Activated gamma-delta T cell (primary cell): ENCODE measurements around the gene COL20A1.
"Not testable (repeated sequence)": the region's sequence is repeated elsewhere in the genome, so short reads cannot be mapped to it uniquely, and the experiment has no call there.

Source experiments
- DNase-seq: peaks from one replicate; lab custom pipeline; 2025; lab: John Stamatoyannopoulos, UW

Gene COL20A1

DNA sequence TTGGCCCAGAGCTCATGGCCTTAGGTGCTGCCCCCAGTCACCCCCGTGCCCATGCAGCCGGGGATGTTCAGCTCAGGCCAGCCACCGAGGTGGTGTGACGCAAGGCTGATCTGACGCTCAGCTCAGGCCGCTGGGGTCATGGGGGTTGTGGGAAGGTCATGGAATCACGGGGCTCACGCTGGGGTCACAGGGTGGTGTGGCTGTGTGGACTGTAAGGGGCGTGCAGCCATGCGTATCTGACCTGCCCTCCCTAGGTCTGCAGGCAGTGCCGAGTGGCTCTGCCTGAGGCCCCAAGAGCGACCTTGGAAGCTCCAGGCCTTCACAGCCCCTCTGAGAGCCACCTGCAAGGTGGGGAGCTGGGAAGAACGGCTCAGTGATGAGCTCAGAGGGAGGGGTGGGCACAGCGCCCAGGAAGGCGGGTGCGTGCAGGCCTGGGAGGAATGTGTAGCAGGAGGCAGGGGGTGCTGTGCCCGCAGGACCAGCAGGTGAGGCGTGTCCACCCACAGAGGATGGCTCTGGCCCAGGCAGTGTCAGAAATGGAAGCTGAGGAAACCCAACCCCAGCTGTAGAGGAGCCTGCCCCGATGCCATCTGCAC, 40.4 kb downstream of the COL20A1 start:
- no peak for DNase-seq

DNA sequence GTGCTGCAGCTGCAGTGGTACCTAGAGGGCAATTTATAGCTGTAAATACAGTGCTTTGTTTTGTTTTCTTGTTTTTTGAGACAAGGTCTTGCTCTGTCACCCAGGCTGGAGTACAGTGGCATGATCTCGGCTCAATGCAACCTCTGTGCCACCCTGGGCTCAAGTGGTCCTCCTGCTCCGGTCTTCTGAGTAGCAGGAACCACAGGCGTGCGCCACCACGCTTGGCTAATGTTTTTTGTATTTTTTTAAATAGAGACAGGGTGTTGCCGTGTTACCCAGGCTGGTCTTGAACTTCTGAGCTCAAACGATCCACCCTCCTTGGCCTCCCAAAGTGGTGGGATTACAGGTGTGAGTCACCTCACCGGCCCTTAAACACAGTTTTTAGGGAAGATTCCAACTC, 41.4 kb downstream of the COL20A1 start:
- DNase-seq = no peak

DNA sequence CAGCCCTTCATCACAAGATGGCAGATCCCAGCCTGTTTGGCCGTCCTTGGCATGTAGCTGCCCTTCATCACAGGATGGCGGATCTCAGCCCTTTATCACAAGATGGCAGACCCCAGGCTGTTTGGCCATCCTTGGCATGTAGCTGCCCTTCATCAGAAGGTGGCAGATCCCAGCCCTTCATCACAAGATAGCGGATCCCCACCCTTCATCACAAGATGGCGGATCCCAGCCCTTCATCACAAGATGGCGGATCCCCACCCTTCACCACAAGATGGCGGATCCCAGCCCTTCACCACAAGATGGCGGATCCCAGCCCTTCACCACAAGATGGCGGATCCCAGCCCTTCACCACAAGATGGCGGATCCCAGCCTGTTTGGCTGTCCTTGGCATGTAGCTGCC, 42.1 kb downstream of the COL20A1 start:
- not testable (repeated sequence) for DNase-seq

DNA sequence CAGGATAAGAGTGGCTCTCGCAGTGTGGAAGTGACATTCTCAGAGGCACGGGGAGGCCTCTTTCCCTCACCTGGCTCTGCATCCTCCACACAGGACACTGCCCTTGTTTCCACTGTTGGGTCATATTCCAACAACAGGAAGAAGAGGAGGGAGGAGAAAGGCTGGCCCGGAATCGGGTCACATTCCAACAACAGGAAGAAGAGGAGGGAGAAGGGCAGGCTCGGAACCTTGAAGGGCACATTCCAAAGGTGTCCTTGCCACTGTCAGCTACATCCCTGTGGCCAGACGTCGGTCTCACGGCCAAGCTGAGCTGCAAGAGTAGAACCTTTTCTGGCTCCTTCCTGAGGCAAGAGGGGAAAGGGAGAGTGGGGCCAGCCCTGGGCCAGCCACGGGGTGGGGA, 42.7 kb downstream of the COL20A1 start:
- DNase-seq = no peak

DNA sequence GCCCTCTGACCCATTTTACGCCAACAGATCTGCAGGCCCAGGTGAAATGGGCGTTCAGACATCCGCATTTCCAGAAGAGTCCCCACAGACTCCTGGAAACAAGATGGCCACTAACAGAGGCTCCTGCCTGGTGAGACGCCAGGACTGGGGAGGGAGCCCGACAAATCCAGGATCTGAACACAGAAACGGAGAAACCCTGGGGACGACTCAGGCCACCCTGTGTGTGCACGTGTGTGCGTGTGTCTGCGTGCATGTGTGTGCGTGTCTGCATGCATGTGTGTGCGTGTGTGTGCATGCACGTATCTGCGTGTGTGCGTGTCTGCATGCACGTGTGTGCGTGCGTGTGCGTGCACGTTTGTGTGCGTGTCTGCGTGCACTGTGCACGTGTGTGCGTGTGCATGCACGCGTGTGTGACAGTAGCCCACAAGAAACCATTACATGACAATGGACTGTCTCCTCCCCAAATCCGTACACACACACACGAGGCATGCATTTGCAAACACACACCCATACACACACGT, 43.3 kb downstream of the COL20A1 start:
- no peak for DNase-seq

DNA sequence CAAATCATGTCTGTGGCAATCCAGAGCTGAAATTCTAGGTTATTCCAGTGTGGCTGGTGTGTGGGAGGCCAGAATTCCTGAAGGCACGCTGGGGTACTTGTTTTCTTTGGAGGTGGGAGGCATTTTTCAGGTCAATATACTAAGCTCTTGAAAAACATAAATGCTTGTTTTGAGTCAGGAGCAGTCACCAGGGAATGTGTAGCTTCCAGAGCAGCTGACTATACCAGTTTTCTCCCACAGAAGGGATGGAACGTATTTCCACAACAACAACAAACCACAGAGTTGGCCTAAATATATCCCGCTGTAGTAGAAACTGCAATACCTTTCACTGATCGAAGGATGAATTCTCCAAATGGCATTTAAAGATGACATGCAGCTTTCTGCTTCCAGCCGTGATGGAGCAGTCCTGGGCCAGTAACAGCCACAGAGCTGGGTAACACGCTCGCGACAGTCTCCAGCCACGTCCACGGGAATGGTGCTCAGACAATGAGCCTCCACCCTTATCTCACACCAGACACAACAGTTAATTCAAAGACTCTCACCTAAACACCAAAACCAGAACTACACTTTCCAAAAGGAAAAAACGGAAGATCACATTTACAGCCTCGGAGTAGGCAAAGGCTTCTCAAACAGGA, 44.9 kb downstream of the COL20A1 start:
- DNase-seq = no peak

DNA sequence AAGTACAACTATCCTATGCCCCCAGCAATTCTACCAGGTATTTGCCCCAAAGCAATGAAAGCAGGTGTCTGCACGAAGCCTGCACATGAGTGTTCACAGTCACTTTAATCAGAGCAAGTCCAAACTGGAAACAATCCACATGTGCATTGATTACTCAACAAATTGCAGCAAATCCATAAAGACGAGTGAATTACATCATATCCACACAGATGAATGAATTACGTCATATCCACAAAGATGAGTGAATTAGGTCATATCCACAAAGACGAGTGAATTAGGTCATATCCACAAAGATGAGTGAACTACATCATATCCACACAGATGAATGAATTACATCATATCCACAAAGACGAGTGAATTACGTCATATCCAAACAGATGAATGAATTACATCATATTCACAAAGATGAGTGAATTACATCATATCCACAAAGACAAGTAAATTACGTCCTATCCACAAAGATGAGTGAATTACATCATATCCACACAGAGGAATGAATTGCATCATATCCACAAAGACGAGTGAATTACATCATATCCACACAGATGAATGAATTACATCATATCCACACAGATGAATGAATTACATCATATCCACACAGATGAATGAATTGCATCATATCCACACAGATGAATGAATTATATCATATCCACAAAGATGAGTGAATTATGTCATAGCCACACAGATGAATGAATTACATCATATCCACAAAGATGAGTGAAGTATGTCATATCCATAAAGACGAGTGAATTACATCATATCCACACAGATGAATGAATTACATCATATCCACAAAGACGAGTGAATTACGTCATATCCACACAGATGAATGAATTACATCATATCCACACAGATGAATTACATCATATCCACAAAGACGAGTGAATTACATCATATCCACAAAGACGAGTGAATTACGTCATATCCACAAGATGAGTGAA, 46.4 kb downstream of the COL20A1 start:
- not testable (repeated sequence) for DNase-seq

DNA sequence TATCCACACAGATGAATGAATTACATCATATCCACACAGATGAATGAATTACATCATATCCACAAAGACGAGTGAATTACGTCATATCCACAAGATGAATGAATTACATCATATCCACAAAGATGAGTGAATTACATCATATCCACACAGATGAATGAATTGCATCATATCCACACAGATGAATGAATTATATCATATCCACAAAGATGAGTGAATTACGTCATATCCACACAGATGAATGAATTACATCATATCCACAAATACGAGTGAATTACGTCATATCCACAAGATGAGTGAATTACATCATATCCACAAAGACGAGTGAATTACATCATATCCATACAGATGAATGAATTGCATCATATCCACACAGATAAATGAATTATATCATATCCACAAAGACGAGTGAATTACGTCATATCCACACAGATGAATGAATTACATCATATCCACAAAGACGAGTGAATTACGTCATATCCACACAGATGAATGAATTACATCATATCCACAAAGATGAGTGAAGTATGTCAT, 47.2 kb downstream of the COL20A1 start:
- not testable (repeated sequence) for DNase-seq

DNA sequence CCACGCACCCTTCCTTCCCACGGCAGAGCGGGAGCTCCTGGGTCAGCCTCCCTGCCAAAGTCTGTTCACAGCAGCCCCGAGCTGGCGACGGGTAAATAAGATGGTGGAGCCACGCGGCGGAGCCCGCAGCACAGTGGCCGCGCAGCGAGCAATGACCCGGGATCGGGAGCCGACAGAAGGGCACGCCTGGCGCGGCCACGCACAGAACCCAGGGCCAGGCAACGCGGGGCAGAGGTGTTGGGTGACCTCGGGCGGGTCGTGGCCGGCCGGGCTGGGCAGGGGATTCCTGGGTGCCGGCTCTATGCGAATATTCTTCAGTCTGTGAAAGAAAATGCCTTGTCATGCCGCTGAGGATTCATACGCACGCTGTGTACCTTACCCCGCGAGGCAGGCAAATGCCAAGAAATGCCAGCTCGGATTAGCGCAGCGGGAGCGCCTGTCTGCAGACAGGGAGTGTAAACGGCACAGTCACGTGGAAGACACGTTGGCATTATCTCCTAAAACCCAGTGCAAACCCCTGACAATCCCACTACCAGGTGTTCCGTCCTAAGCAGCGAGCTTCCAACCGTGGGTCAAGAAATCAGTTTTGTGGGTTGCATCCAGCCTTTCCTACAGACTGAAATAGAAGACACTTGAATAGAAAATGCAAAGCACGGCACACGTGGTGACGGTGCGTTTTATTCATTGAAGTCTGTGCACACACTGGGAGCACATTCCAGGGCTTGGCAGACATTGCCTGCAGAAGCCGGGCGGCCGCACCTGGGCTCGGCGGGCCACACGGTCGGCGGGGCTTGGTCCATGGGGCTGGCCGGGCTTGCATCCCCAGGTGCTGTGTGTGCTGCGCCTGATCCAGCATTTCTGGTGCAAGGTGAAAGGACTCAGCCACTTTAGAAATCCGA, 49.8 kb downstream of the COL20A1 start:
- no peak for DNase-seq

DNA sequence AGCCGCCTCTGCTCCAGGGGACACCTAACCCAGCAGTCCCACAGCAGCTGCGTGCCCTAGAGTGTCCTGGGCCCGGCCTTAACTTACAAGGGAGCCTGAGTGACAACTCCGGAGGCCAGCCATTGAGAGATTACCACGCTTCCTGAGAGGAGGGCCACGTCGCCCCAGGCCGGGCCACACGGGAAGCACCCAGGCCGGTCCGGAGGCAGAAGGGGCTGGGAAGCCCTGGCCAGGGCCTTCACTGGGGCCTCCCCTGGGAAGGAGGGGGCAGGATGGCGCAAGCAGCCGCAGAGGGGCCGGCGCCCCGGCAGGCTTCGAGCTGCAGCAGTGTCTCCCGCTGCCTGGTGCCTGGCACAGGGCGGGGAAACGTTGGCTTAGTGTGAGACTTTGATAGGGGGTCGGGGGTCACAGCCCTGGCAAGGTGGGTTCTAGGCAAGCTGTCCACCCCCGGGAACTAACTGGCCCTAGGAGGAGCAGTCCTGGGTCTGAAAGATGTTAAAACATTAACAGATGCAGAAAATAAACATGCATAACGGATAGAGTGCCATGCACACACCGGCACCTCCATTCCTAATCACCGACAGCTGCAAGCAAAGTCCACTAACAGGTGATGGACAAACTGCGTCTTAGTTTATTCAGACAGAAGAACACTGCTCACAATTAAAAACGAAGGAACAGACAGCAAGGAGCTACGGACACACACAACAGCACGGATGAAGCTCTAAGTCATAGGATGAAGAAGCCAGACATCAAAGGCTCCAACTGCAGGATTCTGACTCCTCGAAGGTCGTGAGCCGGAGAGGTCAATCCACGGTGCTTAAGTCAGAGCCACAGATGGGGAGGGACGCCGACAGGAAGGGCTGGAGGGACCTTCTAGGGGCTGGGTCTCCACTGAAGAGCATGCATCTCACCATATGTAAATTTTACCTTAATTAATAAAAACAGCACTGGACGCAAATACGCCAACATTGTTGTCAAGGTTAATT, 50.8 kb downstream of the COL20A1 start:
- no peak for DNase-seq

DNA sequence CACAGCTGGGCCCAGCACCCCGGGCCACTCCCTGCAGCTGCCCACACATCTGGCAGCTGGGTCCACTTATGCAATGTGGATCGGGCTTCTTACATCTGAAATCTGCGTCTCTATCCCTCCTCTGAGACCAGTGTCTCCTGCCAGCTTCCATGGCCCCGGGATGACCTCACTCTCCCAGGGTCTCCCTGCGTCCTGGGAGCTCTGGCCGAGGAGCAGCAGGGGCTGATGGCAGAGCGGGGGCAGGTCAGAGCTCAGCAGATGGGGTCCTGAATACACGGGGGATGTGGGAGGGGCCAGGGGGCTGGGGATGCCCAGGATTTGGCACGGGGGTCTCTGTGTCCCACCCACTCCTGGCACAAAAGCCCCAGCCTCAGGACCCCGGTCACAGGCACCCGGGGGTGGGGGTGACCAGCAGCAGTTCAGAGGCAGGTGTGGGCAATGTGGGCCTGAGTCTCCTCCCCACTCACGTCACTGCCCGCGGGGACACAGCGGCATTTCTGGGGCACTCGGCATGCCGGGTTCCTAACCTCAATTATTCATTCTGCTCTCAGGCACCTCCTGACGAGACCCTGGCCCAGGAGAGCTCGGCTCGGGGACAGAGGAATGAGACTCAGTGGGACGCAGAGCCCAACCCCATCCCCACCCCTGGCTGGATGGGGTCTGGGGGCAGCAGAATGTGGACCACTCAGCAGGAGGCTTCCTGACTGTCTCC, 51.8 kb downstream of the COL20A1 start:
- DNase-seq = no peak

DNA sequence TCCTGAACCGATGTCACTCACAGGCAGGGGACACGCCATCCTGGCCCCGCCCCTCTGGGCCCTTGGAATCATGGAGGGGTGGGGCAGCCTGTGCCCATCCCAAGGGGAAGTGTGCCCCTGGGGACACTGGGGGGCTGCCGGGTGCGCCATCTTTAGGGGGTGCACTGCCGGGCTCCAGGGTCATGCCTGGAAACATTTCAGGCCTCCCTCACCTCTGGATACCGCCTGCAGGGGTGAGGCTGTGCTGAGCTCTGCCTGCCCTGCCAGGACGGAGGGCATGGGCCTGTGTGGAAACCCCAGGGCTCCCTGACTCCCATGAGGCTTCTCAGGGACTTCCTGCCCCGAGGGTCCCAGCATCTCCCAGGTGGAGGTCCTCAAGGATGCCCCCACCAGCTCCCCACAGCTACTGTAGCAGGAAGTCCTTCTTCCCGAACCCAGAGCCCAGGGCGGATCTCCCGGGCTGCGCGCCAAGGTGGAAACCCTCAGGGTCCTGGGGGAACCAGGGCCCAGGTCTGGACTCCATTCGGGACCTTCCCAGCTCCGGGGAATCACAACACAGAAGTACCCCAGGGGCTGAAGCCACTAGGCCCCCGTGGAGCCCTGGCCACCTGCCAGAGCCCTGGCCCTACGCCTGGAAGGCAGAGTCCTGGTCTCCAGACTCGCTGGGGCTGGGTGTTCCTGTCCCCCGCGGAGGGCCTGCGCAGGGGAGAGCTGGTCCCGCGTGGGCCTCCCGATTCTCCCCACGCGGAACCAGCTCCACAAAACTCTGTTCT, 52.5 kb downstream of the COL20A1 start:
- DNase-seq = no peak

DNA sequence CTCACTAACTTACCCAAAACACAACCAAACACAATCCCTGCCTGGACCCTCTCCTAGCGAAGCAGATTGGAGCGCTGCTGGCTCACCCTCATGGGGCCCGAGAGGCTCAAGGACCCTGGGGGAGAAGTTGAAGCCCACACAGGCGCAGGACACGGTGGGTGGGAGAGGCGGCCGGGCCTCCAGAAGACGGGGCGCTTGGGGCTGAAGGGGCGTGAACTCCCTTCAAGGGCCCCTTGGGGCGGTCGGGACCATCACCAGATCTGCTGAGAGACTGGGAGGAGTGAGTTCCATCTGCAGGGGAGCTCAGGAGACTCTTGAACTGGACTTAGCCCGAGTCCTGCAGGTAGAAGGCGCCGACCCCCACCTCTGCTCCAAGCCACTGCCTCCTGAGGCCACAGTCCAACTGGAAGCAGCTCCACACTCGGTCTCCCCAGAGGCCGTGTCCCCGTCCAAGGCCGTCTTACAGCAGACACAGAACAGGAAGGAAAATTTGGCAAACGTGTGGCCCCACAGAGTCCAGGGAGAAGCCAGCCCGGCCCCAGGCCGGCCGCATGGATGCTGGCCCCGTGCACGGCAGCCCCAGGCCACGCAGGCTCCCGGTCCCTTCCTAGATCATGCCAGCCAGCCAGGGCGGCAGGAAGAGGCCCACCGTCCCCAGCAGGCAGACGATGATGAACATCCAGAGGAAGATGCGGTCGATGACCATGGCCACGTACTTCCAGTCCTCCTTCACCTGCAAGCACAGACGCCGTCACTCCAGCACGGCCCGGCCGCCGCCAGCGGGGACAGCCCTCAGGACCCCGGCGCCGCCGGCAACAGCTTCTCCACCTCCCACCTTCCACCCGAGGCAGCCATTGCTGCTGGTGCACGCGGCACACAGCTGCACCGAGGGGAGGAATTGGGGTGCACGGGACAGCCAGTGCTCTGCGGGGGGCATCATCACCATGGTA, 53.4 kb downstream of the COL20A1 start:
- DNase-seq = no peak

DNA sequence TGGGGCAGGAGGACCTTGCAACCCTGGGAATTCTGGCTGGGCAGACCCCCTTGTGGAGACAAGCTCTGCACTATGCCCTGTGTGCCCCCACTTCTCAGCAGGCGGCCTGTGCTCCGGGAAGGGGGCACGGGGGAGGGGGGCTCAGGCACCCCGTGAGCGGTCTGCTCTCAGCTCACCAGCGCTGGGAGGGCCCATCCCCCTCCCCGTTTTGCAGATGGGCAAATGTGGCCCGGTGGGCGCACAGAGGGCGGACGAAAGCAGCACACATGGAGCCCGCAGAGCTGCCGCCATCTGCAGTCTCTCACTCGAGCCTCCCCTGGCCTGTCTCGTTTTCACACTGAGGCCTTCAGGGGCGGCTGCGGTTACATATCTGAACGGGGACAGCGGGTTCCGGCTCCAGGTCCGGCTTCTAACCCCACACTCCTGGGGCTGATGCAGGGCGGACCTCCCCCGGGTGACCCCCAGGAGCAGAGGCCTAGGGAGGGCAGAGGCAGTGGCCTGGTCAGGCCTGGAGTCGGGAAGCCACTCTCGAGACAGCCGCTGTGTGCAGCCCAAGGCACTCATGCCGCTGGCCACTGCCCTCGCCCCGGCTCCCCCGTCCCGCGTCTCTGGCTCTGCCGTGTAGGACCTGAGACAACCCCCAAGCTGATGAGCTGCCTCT, 54.2 kb downstream of the COL20A1 start:
- no peak for DNase-seq

DNA sequence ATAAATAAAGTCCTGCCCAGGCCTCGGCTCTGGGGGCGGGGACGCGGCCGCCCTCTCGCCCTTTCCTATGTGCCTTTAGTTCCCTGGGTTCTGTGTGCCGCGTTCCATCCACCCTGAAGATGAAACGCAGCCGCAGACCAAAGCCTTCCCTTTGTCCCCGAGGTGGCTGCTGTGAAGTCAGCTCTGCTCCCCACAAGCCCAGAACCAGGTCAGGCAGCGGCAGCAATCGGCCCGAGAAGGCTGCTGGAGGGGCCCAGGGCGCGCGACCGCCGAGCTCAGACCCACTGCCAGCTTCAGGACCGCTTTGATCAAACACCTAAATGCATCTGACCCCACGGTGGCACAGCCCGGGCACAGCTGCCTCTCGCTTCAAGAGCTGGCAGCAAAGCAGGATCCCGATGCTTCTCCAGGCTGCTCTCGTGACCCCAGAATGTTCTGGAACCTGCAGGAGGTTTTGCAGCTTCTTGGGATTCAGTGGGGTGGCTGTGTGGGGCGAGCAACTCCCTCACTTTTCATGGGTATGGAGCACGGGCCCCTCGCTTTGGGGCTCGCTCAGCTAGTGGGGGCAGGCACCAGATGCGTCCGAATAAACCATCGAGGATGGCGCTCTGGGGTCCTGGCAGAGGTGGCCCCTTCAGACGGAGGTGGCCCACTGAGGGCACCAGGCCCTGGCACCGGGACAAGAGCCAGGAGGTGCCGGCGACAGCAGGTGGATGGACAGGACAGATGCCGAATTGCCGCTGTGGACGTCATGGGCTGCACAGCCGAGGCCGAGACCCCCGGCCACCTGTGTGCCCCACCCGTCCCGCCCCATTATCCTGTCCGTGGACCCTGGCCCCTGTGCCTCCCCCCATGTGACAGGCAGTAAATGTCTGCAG, 55.2 kb downstream of the COL20A1 start:
- no peak for DNase-seq
